Measurements from ENCODE around the gene RHBDF1. TPM values are rescaled to one million over a fixed set of nuclear protein-coding genes. Genes with fewer than 3 reads are reported as not detected.

RHBDF1 gene
- total and polyA plus RNA-seq, 2 donors (not counting 1 experiment from before 2014, with no cell fraction given): 40.5 to 53.8 TPM

DNA sequence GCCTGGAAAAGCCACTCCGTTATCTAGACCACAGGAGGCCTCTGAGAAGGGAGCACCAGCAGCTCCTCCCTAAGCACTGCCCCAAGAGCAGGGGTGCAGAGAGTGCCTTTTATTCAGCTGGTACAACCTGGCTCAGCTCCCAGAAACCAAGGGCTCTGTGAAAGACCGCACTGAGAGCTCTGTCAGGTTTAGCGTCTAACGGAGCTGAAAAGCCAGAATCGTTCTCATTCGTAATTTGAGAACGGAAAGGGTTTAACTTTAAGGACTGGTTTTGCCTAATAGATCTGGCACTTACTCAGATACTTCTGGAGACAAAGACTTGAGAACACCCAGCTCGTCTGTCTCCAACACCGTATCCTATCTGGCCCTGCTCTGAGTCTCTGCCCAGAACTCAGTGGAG, 19.1 kb upstream of the RHBDF1 start:
- Histone ChIP-seq H3K79me2 (ENCODE audit: control insufficient read depth, insufficient read depth, low read length) (peaks cover 5% of the 10 kb centered on the region), H3K36me3 (ENCODE audit: control insufficient read depth, insufficient read depth, low read length) (peaks cover 21% of the 10 kb centered on the region), H3K4me1 (ENCODE audit: control insufficient read depth, extremely low read depth, insufficient read depth, low read length) (no peaks in the 10 kb centered on the region), H3K9ac (ENCODE audit: insufficient read depth, low read length) (no peak overlapping the region), H4K20me1 (ENCODE audit: control insufficient read depth, extremely low read depth, insufficient read depth, low read length) (no peaks in the 10 kb centered on the region), H2AFZ (ENCODE audit: low read length) (no peak overlapping the region), H3K9me3 (ENCODE audit: control insufficient read depth, insufficient read depth, low read depth, low read length) (no peaks in the 10 kb centered on the region), H3K4me2 (ENCODE audit: extremely low read depth, insufficient read depth, low read length) (no peak overlapping the region), H3K4me3 (replicated peaks in 1 of 4; ENCODE audit: control extremely low read depth in 1 of 4, insufficient read depth in 1 of 4, low read depth in 3 of 4, low read length in 4 of 4) (no peak overlapping the region), H3K27ac (ENCODE audit: insufficient read depth, low read length) (no peak overlapping the region), H3K27me3 (ENCODE audit: control insufficient read depth, insufficient read depth, low read length) (no peaks in the 10 kb centered on the region)
- TF ChIP-seq, protein P1, sequence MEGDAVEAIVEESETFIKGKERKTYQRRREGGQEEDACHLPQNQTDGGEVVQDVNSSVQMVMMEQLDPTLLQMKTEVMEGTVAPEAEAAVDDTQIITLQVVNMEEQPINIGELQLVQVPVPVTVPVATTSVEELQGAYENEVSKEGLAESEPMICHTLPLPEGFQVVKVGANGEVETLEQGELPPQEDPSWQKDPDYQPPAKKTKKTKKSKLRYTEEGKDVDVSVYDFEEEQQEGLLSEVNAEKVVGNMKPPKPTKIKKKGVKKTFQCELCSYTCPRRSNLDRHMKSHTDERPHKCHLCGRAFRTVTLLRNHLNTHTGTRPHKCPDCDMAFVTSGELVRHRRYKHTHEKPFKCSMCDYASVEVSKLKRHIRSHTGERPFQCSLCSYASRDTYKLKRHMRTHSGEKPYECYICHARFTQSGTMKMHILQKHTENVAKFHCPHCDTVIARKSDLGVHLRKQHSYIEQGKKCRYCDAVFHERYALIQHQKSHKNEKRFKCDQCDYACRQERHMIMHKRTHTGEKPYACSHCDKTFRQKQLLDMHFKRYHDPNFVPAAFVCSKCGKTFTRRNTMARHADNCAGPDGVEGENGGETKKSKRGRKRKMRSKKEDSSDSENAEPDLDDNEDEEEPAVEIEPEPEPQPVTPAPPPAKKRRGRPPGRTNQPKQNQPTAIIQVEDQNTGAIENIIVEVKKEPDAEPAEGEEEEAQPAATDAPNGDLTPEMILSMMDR (conservative IDR thresholded peaks at IDR 0.05 in 1 of 2, IDR thresholded peaks at IDR 0.05 in 1 of 2; ENCODE audit: low read depth in 1 of 2, low read length in 2 of 2): no peak
- peak in 1 of 2 donors; percentile 68 for DNase-seq (ENCODE audit: low read depth in 2 of 2)

DNA sequence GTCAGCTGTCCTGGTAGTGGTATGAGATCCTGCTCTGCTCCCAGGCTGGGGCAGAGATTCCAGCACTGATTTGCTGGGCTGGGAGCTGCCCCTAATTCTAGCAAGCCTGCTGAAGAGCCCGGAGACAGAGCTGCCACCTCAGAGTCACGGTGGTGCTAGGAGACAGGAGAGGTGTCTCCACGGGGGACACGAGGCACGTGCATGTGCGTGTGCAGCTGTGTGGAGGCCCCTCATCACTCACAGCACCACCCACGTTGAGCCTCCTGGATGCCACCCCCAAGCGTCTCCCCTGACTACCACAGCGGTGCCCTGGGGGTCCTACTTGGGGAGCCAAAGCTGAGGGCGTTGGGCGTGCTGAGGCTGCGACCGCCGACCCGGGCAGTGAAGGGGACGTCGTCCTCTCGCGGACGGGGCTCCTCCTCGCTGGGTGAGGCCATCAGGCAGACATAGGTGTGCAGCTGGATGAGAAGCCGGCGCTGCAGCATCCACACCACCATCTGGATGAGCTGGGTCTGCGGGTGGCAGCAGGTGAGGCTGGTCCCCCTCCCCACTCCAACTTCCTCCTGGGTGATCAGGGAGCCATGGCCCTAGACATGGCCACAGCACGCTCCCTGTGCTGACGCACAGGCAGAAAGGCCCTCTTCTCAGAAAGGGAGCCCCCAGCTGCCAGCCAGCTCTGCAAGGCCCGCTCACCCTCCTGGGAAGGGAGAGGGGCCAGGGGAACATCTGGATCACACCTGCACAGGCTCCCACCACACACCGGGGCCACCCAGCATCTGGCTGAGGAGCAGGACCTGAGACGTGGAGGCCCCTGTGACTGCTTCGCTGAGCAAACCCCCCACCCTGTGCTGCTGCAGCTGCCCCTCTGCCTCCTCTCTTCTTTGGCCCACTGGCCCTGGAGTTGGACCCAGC, 17.2 kb upstream of the RHBDF1 start:
- Histone ChIP-seq H3K27ac (ENCODE audit: insufficient read depth, low read length) (no peak overlapping the region), H3K36me3 (ENCODE audit: control insufficient read depth, insufficient read depth, low read length) (peaks cover 34% of the 10 kb centered on the region), H3K9ac (ENCODE audit: insufficient read depth, low read length) (no peak overlapping the region), H4K20me1 (ENCODE audit: control insufficient read depth, extremely low read depth, insufficient read depth, low read length) (no peaks in the 10 kb centered on the region), H3K9me3 (ENCODE audit: control insufficient read depth, insufficient read depth, low read depth, low read length) (no peaks in the 10 kb centered on the region), H3K27me3 (ENCODE audit: control insufficient read depth, insufficient read depth, low read length) (no peaks in the 10 kb centered on the region), H3K79me2 (ENCODE audit: control insufficient read depth, insufficient read depth, low read length) (peaks cover 16% of the 10 kb centered on the region), H3K4me2 (ENCODE audit: extremely low read depth, insufficient read depth, low read length) (no peak overlapping the region), H3K4me1 (ENCODE audit: control insufficient read depth, extremely low read depth, insufficient read depth, low read length) (peaks cover 13% of the 10 kb centered on the region), H3K4me3 (replicated peaks in 1 of 4; ENCODE audit: control extremely low read depth in 1 of 4, insufficient read depth in 1 of 4, low read depth in 3 of 4, low read length in 4 of 4) (no peak overlapping the region), H2AFZ (ENCODE audit: low read length) (no peak overlapping the region)
- TF ChIP-seq EZH2 (IDR thresholded peaks at IDR 0.05; ENCODE audit: low read length, missing control alignments): no peak
- TF ChIP-seq, protein P1 (conservative IDR thresholded peaks at IDR 0.05 in 1 of 2, IDR thresholded peaks at IDR 0.05 in 1 of 2; ENCODE audit: low read depth in 1 of 2, low read length in 2 of 2): no peak
- no peak for DNase-seq (ENCODE audit: low read depth in 2 of 2)

DNA sequence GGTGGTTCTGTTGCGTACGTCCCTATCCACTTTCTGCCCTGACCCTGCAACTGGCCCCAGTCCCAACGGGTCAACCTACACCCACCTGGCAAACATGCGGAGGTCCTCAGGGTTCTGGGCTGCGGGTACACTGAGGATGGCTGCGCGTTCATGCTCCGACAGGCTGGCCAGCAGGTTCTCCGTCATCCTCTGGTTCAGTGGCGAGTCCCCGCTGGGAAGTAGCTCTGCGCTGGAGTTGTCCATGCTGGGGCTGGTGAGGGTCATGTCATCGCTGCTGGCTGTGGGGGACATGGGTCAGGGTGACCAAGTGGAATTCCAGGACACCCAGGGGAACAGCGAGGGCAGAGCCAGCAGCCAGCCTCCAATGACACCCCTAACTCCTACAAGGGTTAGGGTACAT, 16.2 kb upstream of the RHBDF1 start:
- DNase-seq (ENCODE audit: low read depth in 2 of 2): no peak
- H4K20me1 ChIP-seq (ENCODE audit: control insufficient read depth, extremely low read depth, insufficient read depth, low read length): no peaks in the 10 kb centered on the region
- H3K4me2 ChIP-seq (ENCODE audit: extremely low read depth, insufficient read depth, low read length): no peak overlapping the region
- no peak overlapping the region for H3K9ac ChIP-seq (ENCODE audit: insufficient read depth, low read length)
- H3K9me3 ChIP-seq (ENCODE audit: control insufficient read depth, insufficient read depth, low read depth, low read length): no peaks in the 10 kb centered on the region
- peaks cover 16% of the 10 kb centered on the region for H3K79me2 ChIP-seq (ENCODE audit: control insufficient read depth, insufficient read depth, low read length)
- no peak overlapping the region for H3K27ac ChIP-seq (ENCODE audit: insufficient read depth, low read length)
- peaks cover 36% of the 10 kb centered on the region for H3K36me3 ChIP-seq (ENCODE audit: control insufficient read depth, insufficient read depth, low read length)
- no peaks in the 10 kb centered on the region for H3K27me3 ChIP-seq (ENCODE audit: control insufficient read depth, insufficient read depth, low read length)
- no peak overlapping the region for H3K4me3 ChIP-seq (replicated peaks in 1 of 4; ENCODE audit: control extremely low read depth in 1 of 4, insufficient read depth in 1 of 4, low read depth in 3 of 4, low read length in 4 of 4)
- TF ChIP-seq EZH2 (IDR thresholded peaks at IDR 0.05; ENCODE audit: low read length, missing control alignments): no peak
- TF ChIP-seq, protein P1 (conservative IDR thresholded peaks at IDR 0.05 in 1 of 2, IDR thresholded peaks at IDR 0.05 in 1 of 2; ENCODE audit: low read depth in 1 of 2, low read length in 2 of 2): no peak
- no peak overlapping the region for H2AFZ ChIP-seq (ENCODE audit: low read length)
- H3K4me1 ChIP-seq (ENCODE audit: control insufficient read depth, extremely low read depth, insufficient read depth, low read length): peaks cover 24% of the 10 kb centered on the region

All from fibroblast of lung (primary cell).